SU-DHL-6 (cell line): Measurements from ENCODE around the gene CTRB2.
"Not testable (repeated sequence)": the region's sequence is repeated elsewhere in the genome, so short reads cannot be mapped to it uniquely, and the experiment has no call there.

Source experiments
- EZH2phosphoT487 ChIP-seq: fragments of 200-600 bp; sonication (generic), shearing (Covaris generic); conservative IDR thresholded peaks from 2 replicates; pipeline ENCODE4 v1.6.1; 2018; ENCODE audit warnings: mild to moderate bottlenecking, antibody characterized with exemption, low read length, moderate library complexity, mixed read lengths
- TF ChIP-seq, protein P1 (sequence below): fragments of 200-600 bp; sonication (generic); IDR thresholded peaks from one replicate; pipeline ENCODE4 v1.5.1; 2017; ENCODE audit warnings: antibody characterized with exemption, mild to moderate bottlenecking, low read length, moderate library complexity; ENCODE audit not compliant: insufficient read depth, poor library complexity, severe bottlenecking

DNA sequence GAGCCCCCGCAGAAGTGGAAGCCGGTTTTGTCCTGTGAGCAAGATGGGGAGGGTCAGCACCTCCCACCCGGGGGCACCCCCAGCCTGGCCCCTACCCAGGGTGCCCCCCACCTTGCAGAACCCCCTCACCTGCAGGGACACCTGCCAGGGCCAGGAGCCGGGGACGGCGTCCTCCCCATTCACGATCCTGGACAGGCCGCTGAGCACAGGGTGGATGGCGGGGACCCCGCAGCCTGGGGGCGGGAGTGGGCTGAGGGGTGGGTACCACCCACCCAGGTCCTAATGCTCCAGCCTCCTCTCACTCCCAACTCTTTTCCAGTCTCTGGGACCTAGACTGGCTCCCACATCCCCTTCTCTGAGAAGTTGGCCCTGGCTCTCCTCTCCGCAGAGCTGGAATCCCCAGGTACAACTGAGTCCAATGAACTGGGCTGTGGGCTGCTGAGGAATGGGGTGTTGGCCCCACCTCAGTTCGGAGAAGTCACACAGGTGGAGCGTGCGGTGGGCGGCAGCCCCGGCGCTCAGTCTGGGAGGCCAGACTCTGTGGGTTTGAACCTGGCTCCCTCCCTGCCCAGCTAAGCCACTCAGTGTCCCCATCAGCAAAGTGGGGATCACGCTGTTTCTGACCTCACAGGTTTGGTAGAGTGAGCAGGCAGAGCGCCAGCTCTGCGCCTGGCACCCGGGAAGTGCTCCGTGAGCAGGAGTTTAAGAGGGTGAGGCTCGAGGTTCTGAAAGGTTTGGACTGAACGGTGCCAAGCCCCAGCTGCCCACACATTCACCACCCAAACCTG lies 806 bp downstream of the CTRB2 start:
- TF ChIP-seq EZH2phosphoT487: not testable (repeated sequence)
- TF ChIP-seq, protein P1, sequence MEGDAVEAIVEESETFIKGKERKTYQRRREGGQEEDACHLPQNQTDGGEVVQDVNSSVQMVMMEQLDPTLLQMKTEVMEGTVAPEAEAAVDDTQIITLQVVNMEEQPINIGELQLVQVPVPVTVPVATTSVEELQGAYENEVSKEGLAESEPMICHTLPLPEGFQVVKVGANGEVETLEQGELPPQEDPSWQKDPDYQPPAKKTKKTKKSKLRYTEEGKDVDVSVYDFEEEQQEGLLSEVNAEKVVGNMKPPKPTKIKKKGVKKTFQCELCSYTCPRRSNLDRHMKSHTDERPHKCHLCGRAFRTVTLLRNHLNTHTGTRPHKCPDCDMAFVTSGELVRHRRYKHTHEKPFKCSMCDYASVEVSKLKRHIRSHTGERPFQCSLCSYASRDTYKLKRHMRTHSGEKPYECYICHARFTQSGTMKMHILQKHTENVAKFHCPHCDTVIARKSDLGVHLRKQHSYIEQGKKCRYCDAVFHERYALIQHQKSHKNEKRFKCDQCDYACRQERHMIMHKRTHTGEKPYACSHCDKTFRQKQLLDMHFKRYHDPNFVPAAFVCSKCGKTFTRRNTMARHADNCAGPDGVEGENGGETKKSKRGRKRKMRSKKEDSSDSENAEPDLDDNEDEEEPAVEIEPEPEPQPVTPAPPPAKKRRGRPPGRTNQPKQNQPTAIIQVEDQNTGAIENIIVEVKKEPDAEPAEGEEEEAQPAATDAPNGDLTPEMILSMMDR: not testable (repeated sequence)
